Stomach (tissue), 4 donors: ENCODE results near the gene PARL.

Experiments used
- EP300 ChIP-seq: sonication (generic); formaldehyde crosslinking; IDR thresholded peaks from one replicate; pipeline ENCODE4 v1.6.1; 2017; ENCODE audit warnings: antibody characterized with exemption
- POLR2A ChIP-seq, 4 donors: fragments of 450-650 bp; IDR thresholded peaks; one replicate each; pipeline ENCODE4 v1.6.1; 2016; ENCODE audit warnings: antibody characterized with exemption in 4 of 4, control low read depth in 2 of 4, mild to moderate bottlenecking in 1 of 4, moderate library complexity in 1 of 4
- POLR2AphosphoS5 ChIP-seq, 3 donors: sonication (generic); formaldehyde crosslinking; IDR thresholded peaks; one replicate each; pipeline ENCODE4 v1.6.1; 2016; ENCODE audit warnings: antibody characterized with exemption in 3 of 3
- TF ChIP-seq, protein P1 (sequence below), 7 experiments: fragments of 450-650 bp in 4 of 7; fragments of 200-600 bp in 3 of 7; sonication (generic) in 3 of 7; IDR thresholded peaks; one replicate each; pipeline ENCODE4 v1.5.1; 2016 to 2019; ENCODE audit warnings: antibody characterized with exemption in 7 of 7, control low read depth in 2 of 7, mild to moderate bottlenecking in 1 of 7

DNA sequence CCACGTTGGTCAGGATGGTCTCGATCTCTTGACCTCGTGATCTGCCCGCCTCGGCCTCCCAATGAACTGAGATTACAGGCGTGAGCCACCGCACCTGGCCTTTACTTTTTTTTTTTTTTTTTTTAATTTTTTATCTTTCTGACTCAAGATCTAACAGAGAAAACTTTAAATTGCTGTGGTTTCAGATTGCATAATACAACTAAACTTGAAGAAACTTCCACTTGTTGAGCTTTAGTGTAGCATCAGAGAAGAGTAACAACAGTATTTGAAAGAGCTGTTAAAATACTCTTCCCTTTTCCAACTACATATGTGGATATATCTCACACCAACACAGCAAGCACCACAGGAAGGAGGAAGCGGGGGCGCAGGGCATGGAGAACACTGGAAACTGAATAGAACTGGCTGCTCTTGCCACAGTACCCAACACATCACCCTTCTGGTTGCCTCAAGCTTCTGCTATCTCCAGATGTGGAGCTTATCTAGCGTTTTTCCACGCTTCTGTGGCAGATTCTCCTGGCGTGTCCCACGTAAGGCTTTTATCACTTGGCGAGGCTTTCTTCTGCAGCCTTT lies 104.7 kb downstream of the PARL start:
- TF ChIP-seq, protein P1, sequence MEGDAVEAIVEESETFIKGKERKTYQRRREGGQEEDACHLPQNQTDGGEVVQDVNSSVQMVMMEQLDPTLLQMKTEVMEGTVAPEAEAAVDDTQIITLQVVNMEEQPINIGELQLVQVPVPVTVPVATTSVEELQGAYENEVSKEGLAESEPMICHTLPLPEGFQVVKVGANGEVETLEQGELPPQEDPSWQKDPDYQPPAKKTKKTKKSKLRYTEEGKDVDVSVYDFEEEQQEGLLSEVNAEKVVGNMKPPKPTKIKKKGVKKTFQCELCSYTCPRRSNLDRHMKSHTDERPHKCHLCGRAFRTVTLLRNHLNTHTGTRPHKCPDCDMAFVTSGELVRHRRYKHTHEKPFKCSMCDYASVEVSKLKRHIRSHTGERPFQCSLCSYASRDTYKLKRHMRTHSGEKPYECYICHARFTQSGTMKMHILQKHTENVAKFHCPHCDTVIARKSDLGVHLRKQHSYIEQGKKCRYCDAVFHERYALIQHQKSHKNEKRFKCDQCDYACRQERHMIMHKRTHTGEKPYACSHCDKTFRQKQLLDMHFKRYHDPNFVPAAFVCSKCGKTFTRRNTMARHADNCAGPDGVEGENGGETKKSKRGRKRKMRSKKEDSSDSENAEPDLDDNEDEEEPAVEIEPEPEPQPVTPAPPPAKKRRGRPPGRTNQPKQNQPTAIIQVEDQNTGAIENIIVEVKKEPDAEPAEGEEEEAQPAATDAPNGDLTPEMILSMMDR (IDR thresholded peaks at IDR 0.05), result no peak
- TF ChIP-seq POLR2A (IDR thresholded peaks at IDR 0.05) (no peak), POLR2AphosphoS5 (IDR thresholded peaks at IDR 0.05) (no peak), EP300 (no peak)
